HEK293 (cell line): ENCODE data around the gene CKAP2L.

Experiments
- BCL11A ChIP-seq: fragments of 450-650 bp; formaldehyde crosslinking; IDR thresholded peaks from 2 replicates; pipeline ENCODE4 v1.5.1; 2016; ENCODE audit warnings: low read depth, missing biosample characterization, missing genetic modification characterization
- TF ChIP-seq, protein P1 (sequence below): fragments of 450-650 bp; formaldehyde crosslinking; IDR thresholded peaks from 2 replicates; pipeline ENCODE4 v1.5.1; 2016; ENCODE audit warnings: missing biosample characterization, missing genetic modification characterization

- TF ChIP-seq, protein P1, sequence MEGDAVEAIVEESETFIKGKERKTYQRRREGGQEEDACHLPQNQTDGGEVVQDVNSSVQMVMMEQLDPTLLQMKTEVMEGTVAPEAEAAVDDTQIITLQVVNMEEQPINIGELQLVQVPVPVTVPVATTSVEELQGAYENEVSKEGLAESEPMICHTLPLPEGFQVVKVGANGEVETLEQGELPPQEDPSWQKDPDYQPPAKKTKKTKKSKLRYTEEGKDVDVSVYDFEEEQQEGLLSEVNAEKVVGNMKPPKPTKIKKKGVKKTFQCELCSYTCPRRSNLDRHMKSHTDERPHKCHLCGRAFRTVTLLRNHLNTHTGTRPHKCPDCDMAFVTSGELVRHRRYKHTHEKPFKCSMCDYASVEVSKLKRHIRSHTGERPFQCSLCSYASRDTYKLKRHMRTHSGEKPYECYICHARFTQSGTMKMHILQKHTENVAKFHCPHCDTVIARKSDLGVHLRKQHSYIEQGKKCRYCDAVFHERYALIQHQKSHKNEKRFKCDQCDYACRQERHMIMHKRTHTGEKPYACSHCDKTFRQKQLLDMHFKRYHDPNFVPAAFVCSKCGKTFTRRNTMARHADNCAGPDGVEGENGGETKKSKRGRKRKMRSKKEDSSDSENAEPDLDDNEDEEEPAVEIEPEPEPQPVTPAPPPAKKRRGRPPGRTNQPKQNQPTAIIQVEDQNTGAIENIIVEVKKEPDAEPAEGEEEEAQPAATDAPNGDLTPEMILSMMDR (tag by site-specific recombination) = no peak
- TF ChIP-seq BCL11A (tag by site-specific recombination) = no peak
Observed at GRCh38 chr2:112800881-112801583, 36.6 kb upstream of the CKAP2L start.
